Measurements from ENCODE around the gene PCOLCE2. TPM values are rescaled to one million over a fixed set of nuclear protein-coding genes. Genes with fewer than 3 reads are reported as not detected.

PCOLCE2 gene
- total RNA-seq, 4 donors from 2014 or later = 127 to 393 (median 245) TPM

DNA sequence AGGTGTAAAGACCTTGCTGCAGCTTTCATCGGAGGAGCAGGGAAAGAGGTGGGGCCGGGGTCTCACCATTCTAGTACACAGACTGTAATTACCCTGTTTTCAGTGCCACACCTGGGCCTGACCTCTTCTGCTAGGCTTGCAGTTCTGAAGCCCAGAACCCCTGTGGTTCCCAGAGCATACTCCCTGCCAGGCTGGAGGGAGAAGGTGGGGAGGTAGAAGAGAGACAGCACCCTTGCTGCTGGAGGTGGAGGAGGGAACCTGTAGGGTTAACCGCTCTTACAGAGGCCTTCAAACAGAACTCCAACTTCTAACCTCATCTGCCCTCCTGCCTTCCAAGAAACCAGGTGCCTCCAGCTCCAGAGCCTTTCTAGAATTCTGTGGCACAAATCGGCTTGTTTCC lies 27.0 kb downstream of the PCOLCE2 start:
- TF ChIP-seq, protein P1, sequence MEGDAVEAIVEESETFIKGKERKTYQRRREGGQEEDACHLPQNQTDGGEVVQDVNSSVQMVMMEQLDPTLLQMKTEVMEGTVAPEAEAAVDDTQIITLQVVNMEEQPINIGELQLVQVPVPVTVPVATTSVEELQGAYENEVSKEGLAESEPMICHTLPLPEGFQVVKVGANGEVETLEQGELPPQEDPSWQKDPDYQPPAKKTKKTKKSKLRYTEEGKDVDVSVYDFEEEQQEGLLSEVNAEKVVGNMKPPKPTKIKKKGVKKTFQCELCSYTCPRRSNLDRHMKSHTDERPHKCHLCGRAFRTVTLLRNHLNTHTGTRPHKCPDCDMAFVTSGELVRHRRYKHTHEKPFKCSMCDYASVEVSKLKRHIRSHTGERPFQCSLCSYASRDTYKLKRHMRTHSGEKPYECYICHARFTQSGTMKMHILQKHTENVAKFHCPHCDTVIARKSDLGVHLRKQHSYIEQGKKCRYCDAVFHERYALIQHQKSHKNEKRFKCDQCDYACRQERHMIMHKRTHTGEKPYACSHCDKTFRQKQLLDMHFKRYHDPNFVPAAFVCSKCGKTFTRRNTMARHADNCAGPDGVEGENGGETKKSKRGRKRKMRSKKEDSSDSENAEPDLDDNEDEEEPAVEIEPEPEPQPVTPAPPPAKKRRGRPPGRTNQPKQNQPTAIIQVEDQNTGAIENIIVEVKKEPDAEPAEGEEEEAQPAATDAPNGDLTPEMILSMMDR (IDR thresholded peaks at IDR 0.05; ENCODE audit: low read depth) = no peak

DNA sequence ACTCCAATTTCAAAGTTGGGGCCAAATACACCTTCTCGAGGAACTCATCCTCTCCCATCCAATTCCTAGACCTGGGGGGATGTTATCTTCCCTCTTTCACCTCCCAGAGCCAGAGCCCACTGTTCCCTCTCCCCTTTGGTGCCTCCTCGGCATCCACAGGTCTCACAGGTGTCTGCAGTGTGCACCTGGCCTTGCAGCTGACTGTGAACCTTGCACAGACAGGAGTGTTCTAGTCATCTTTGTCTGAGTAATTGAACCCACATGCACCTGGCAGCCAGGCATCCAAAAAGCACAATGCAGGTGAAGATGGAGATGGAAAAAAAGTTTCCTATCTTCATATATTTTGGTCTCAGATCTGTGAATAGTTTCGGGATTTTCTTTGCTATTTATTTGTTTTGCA lies 30.8 kb downstream of the PCOLCE2 start:
- TF ChIP-seq, protein P1 (IDR thresholded peaks at IDR 0.05; ENCODE audit: low read depth) = no peak

DNA sequence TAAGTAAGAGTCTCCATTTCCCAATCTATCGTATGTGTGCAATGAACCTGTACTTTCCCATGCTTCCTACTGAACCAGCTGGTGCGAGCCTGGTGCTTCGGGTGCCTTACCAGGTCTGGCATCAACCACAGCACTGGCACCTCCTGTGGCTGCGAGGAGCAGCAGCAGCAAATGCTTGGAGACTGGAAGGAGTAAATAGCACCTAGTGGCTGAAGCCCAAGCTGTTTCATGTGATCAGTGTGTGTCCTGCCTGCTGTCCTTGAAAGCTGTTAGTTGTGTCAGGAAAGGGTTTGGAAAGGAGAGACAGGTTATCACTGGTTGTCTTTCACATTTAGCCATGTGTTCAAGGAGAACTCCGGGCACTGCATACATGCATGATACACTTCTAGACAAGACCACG lies 31.8 kb downstream of the PCOLCE2 start:
- TF ChIP-seq, protein P1 (IDR thresholded peaks at IDR 0.05; ENCODE audit: low read depth) = no peak

DNA sequence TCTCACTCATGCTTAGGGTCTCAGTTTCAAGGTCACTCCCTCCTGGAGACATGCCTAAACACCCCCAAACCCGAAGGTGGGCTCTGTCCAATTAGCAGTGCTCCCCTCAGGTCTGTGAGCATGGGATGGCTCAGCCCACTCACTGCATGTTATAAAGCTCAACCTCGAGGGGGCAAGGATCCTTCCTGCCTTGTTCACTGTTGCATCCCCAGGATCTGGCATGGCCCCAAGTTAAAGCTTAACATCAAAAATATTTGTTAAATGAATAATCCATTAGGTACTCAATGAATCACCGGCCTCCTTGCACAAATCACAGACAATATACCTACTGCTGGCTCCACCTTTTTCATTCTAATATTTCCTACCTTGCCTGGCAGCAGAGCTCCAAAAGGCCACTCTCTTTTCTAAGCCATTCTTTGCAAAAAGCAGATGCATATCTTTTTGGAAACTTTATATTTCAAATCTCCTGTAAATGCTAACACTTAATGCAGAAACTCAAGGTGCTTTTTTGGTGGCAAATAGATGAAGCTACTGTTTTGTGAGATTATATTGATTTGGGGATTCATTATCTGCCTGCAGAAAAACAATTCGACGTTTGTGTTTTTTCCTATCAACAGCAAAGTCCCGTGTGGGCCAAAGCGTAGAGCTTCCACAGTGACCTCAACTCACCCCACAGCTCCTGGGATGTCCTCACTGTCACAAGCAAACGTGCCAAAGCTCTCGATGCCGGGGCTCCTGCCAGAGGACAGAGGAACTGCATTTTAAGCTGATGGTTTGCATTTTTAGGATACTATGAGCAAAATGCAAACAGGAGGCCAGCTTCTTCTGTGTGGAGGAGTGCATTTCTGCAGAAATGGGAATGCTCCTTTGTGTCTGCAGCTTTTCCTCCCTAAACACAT lies 35.4 kb downstream of the PCOLCE2 start:
- TF ChIP-seq, protein P1 (IDR thresholded peaks at IDR 0.05; ENCODE audit: low read depth) = no peak

DNA sequence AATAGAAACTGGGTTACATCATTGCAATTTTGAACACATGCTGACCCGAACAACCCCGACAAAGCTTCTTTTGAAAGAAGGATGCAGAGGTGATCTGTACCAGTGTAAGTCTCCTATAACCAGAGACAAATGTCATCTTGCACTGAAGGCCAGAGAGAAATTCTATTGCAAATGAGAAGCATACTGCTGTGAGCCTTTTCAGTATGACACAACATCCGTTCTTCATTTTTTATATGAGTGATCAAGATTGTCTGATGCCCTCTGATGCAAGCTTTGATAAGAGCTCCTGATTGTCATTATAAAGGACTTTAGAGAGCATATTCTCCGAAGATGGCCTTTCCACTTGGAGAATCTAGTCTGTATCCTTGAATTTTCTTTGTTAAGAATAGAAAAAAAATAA lies 36.9 kb downstream of the PCOLCE2 start:
- TF ChIP-seq, protein P1 (IDR thresholded peaks at IDR 0.05; ENCODE audit: low read depth) = no peak

DNA sequence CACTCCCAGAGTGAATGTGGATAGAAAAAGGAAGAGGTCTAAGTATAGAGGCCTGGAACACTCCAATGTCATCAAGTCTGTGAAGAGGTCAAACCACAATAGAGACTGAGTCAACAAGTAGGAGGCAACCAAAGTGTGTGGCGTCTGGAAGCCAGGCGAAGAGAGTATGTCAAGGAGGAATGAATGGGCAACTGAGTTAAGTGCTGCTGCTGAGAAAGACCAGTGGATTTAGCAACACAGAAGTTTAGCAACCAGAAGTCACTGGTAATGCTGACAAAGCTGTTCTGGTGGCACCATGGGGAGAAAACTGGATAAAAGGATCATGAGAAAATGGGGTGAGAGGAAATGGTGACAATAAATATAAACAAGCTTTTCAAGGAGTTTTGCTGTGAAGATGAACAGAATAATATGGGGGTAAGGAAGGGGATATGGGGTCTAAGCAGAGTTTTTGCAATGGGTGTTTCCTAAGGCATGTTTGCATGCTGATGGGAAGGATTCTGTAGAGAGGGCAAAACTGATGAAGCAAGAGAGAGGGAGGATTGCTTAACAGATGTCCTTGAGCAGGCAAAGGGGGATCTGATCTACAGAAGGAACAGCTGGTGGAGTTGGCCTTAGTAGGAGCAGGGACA lies 38.4 kb downstream of the PCOLCE2 start:
- TF ChIP-seq, protein P1 (IDR thresholded peaks at IDR 0.05; ENCODE audit: low read depth) = no peak

DNA sequence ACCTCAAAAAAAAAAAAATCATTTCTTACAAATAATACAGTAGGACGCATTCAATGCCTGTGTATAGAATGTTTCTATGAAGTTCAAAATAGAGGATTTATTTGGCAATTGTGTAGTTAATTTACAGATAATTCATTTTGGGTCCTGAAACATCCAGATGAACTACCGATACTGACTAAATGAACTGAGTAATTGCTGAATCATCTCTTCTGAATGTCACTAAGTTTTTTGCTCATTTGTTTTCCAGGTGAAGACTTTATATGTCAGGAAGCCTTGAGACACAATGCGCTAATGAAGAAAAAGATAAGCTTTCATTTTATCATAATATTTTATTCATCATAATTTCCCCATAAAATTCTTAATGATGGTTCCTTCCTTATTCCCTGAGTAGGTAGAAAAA lies 39.7 kb downstream of the PCOLCE2 start:
- TF ChIP-seq, protein P1 (IDR thresholded peaks at IDR 0.05; ENCODE audit: low read depth) = no peak
